IMR-90 (cell line): ENCODE measurements around the gene DLG5. TPM values are rescaled to one million over a fixed set of nuclear protein-coding genes. Genes with fewer than 3 reads are reported as not detected.
A peak's percentile ranks its signal among the peaks of the same experiment; 100 is the strongest.

Experiments
- ATAC-seq: fragments of 200-7000 bp; cut with Tn5 transposase; 2 replicates; pipeline ENCODE4 v1.9.1; 2020; ENCODE audit warnings: low read depth, mild to moderate bottlenecking, moderate library complexity
- BruUV-seq: library from RNA; stranded (reverse); fragments of 400-500 nt; replicated peaks from 2 replicates; lab custom pipeline; 2021; lab: Mats Ljungman, UMichigan
- CTCF ChIA-PET: fragments of 300-600 bp; formaldehyde crosslinking; extraction: SDS; loops from one replicate; lab custom pipeline; 2021; ENCODE audit warnings: antibody characterized with exemption; lab: Yijun Ruan, JAX
- POLR2A ChIA-PET: fragments of 300-600 bp; sonication (Branson Sonifier 250); formaldehyde crosslinking; loops from one replicate; lab custom pipeline; 2022; ENCODE audit warnings: antibody characterized with exemption; ENCODE audit not compliant: unreplicated experiment; lab: Charles Lee
- DNase-seq: peaks from one replicate; pipeline ENCODE4 v3.0.0; 2013
- H2AFZ ChIP-seq: replicated peaks from 2 replicates; pipeline ENCODE3; 2013; ENCODE audit warnings: low read length, mild to moderate bottlenecking; ENCODE audit not compliant: poor library complexity
- H2AK5ac ChIP-seq: 2 replicates; pipeline ENCODE4 v1.6.1; 2013; ENCODE audit warnings: low read depth, low read length, inconsistent platforms
- H2AK9ac ChIP-seq: replicated peaks from 2 replicates; pipeline ENCODE3; 2013; ENCODE audit warnings: mild to moderate bottlenecking, low read depth, low read length, moderate library complexity; ENCODE audit not compliant: poor library complexity
- H2BK120ac ChIP-seq: 2 replicates; pipeline ENCODE4 v1.6.1; 2013; ENCODE audit warnings: low read depth, low read length, inconsistent platforms
- H2BK15ac ChIP-seq: 3 replicates; pipeline ENCODE4 v1.6.1; 2013; ENCODE audit warnings: low read depth, low read length, inconsistent platforms
- H2BK20ac ChIP-seq: 2 replicates; pipeline ENCODE4 v1.6.1; 2013; ENCODE audit warnings: low read depth, mild to moderate bottlenecking, inconsistent platforms, low read length, moderate library complexity
- H2BK5ac ChIP-seq: 2 replicates; pipeline ENCODE4 v1.6.1; 2013; ENCODE audit warnings: mild to moderate bottlenecking, low read depth, low read length, inconsistent platforms; ENCODE audit not compliant: poor library complexity, severe bottlenecking
- H3K14ac ChIP-seq: replicated peaks from 2 replicates; pipeline ENCODE4 v1.6.1; 2013; ENCODE audit warnings: low read depth, low read length, inconsistent platforms
- H3K18ac ChIP-seq: 2 replicates; pipeline ENCODE4 v1.6.1; 2013; ENCODE audit warnings: low read depth, low read length, control low read depth
- H3K23ac ChIP-seq: 2 replicates; pipeline ENCODE4 v1.6.1; 2013; ENCODE audit warnings: low read depth, low read length, inconsistent platforms
- H3K27ac ChIP-seq: 2 replicates; pipeline ENCODE4 v1.5.1; 2013; ENCODE audit warnings: mild to moderate bottlenecking, control low read depth, low read length; ENCODE audit not compliant: insufficient read depth
- H3K27me3 ChIP-seq: 2 replicates; pipeline ENCODE4 v1.6.1; 2013; ENCODE audit warnings: low read length; ENCODE audit not compliant: control insufficient read depth, insufficient read depth
- H3K36me3 ChIP-seq: 2 replicates; pipeline ENCODE4 v1.6.1; 2013; ENCODE audit warnings: low read length, mixed read lengths; ENCODE audit not compliant: control insufficient read depth, insufficient read depth
- H3K4ac ChIP-seq: 2 replicates; pipeline ENCODE4 v1.6.1; 2013; ENCODE audit warnings: low read depth, low read length, inconsistent platforms
- H3K4me1 ChIP-seq: 2 replicates; pipeline ENCODE4 v1.6.1; 2013; ENCODE audit warnings: low read length, mixed read lengths; ENCODE audit not compliant: control insufficient read depth, insufficient read depth
- H3K4me2 ChIP-seq: 2 replicates; pipeline ENCODE4 v1.6.1; 2013; ENCODE audit warnings: low read depth, mild to moderate bottlenecking, control low read depth, low read length, moderate library complexity
- H3K4me3 ChIP-seq: 2 replicates; pipeline ENCODE4 v1.5.1; 2013; ENCODE audit warnings: low read depth, mild to moderate bottlenecking, control low read depth, low read length, moderate library complexity; ENCODE audit not compliant: insufficient read depth
- H3K56ac ChIP-seq: 2 replicates; pipeline ENCODE4 v1.6.1; 2013; ENCODE audit warnings: low read length, inconsistent platforms; ENCODE audit not compliant: insufficient read depth; ENCODE audit errors: extremely low read depth
- H3K79me1 ChIP-seq, 2 experiments: 2 replicates each; pipeline ENCODE4 v1.6.1; 2013; ENCODE audit warnings: low read length in 2 of 2, inconsistent platforms in 1 of 2, low read depth in 1 of 2
- H3K9ac ChIP-seq: 2 replicates; pipeline ENCODE4 v1.6.1; 2013; ENCODE audit warnings: low read depth, low read length, control low read depth
- H3K9me1 ChIP-seq: 2 replicates; pipeline ENCODE4 v1.6.1; 2013; ENCODE audit warnings: low read length, inconsistent platforms; ENCODE audit not compliant: insufficient read depth
- H3K9me3 ChIP-seq: 2 replicates; pipeline ENCODE4 v1.6.1; 2013; ENCODE audit warnings: low read length; ENCODE audit not compliant: control insufficient read depth, insufficient read depth
- H4K20me1 ChIP-seq: 2 replicates; pipeline ENCODE4 v1.6.1; 2013; ENCODE audit warnings: low read length, inconsistent platforms; ENCODE audit not compliant: insufficient read depth
- H4K5ac ChIP-seq: 2 replicates; pipeline ENCODE4 v1.6.1; 2013; ENCODE audit warnings: mild to moderate bottlenecking, low read depth, low read length, control low read depth
- H4K8ac ChIP-seq, 2 experiments: 2 replicates each; pipeline ENCODE4 v1.6.1; 2013; ENCODE audit warnings: low read depth in 2 of 2, low read length in 2 of 2, control low read depth in 1 of 2, inconsistent platforms in 1 of 2
- H4K91ac ChIP-seq: 2 replicates; pipeline ENCODE4 v1.6.1; 2013; ENCODE audit warnings: low read depth, low read length, inconsistent platforms; ENCODE audit not compliant: insufficient read depth
- CTCF ChIP-seq: conservative IDR thresholded peaks from 2 replicates; pipeline ENCODE4 v1.5.1; 2012; ENCODE audit warnings: mild to moderate bottlenecking, low read depth, low read length, improper control_type of control experiment
- RAD21 ChIP-seq: IDR thresholded peaks from 2 replicates; pipeline ENCODE4 v1.6.1; 2012; ENCODE audit warnings: low read length, improper control_type of control experiment
- SMC3 ChIP-seq: fragments of 150-350 bp; IDR thresholded peaks from 2 replicates; pipeline ENCODE4 v1.6.1; 2016; ENCODE audit warnings: low read depth, mild to moderate bottlenecking, antibody characterized with exemption, low read length, moderate library complexity
- WGBS, 2 experiments: methylation state at CpG; one replicate each; pipeline versions ENCODE4 v1.1.5 to v1.1.7; 2013; ENCODE audit warnings: missing lambda C conversion rate in 2 of 2; ENCODE audit not compliant: insufficient read length in 1 of 2; ENCODE audit errors: extremely low coverage in 2 of 2; 5-methylcytosine and 5-hydroxymethylcytosine counted together
- dilution Hi-C: fragments of 300-500 bp; cut with HindIII; formaldehyde crosslinking; loops from one replicate; pipeline ENCODE4 v1.14.3; 2018; ENCODE audit warnings: low sequenced_read_pairs; ENCODE audit not compliant: unreplicated experiment
- in situ Hi-C: fragments of 300-500 bp; cut with MboI; formaldehyde crosslinking; loops from 3 replicates; pipeline ENCODE4 v1.14.3; 2019; ENCODE audit warnings: low sequenced_read_pairs, inconsistent platforms, mixed read lengths
- intact Hi-C: fragments of 100-400 bp; cut with micrococcal nuclease; formaldehyde crosslinking; loops from 2 replicates; pipeline ENCODE4 v1.10.0; 2022
- polyA plus RNA-seq, 3 experiments: library from polyadenylated mRNA; depleted of rRNA; stranded (reverse); fragments of >200 nt; gene quantifications; 2 replicates each; pipeline ENCODE4 v1.2.3, GENCODE V29; 2012; ENCODE audit warnings: low replicate concordance in 1 of 3
- total RNA-seq: library from RNA; depleted of rRNA; stranded (reverse); fragments of >200 nt; gene quantifications from 2 replicates; pipeline ENCODE4 v1.2.3, GENCODE V29; 2012
- TF ChIP-seq, protein P1 (sequence below): fragments of 150-350 bp; IDR thresholded peaks from 2 replicates; pipeline ENCODE4 v1.6.1; 2017; ENCODE audit warnings: mild to moderate bottlenecking, antibody characterized with exemption, low read length, low read depth

DLG5 gene
- total and polyA plus RNA-seq, 2 of the 4 experiments (the other 2 are of a cell fraction) = 12.7 to 28.7 TPM

- in situ Hi-C loops = loop anchor here (5.0 kb wide), 1 partner anchor 130 kb away; no protein-coding TSS in a partner anchor
- dilution Hi-C loops = no loop called here
Observed at GRCh38 chr10:77846718-77847311, 79.7 kb downstream of the DLG5 start.

More at GRCh38 chr10:77846718-77847311, 79.7 kb downstream of the DLG5 start:
- 0 out of 2 replicates have a peak overlapping the region, but pooled peaks have one; percentile 53 for H4K91ac ChIP-seq
- no peaks in the 10 kb centered on the region for H3K9me3 ChIP-seq
- no peak overlapping the region for H4K5ac ChIP-seq
- H3K4me1 ChIP-seq = peaks cover 20% of the 10 kb centered on the region
- H2BK15ac ChIP-seq = no peak overlapping the region
- no peak overlapping the region for H2BK5ac ChIP-seq
- no peak overlapping the region for H2BK120ac ChIP-seq
- H3K4me3 ChIP-seq = no peak overlapping the region
- peak overlapping the region; percentile 12 to 41; a peak in 2 of 4 replicates for H4K8ac ChIP-seq
- H3K27me3 ChIP-seq = no peaks in the 10 kb centered on the region
- CTCF ChIA-PET = interaction anchor here (0.6 to 1.5 kb wide), 8 partner anchors 12 to 233 kb away, joined by 3 to 10 read pairs (median 4); no protein-coding TSS in a partner anchor
- H3K18ac ChIP-seq = no peak overlapping the region
- peaks cover 10% of the 10 kb centered on the region; the same call in 1 of the 2 replicates for H3K9me1 ChIP-seq
- peaks cover 7% of the 10 kb centered on the region; the same call in 1 of the 2 replicates for H4K20me1 ChIP-seq
- no peak overlapping the region; the same call in 1 of the 2 replicates for H3K27ac ChIP-seq
- no peak overlapping the region for H3K9ac ChIP-seq
- BruUV-seq = no TSS peak
- peak overlapping the region; percentile 81 for H2AFZ ChIP-seq
- peaks cover 29% of the 10 kb centered on the region for H3K36me3 ChIP-seq
- peaks cover 25 to 81% of the 10 kb centered on the region in 2 experiments for H3K79me1 ChIP-seq
- H3K4me2 ChIP-seq = no peak overlapping the region
- peak overlapping the region; percentile 39; the same call in 1 of the 2 replicates for H3K14ac ChIP-seq
- H3K4ac ChIP-seq = peak overlapping the region; percentile 60
- POLR2A ChIA-PET = interaction anchor here (0.5 kb wide), 1 partner anchor 65 kb away, joined by 4 read pairs; no protein-coding TSS in a partner anchor
- ATAC-seq = peak; percentile 88
- H3K56ac ChIP-seq = no peak overlapping the region
- WGBS, 2 experiments = 46% methylated on average over 12 of the region's 21 CpGs; no CpG with 5 or more reads in 1 of the 2 experiments
- no peak overlapping the region for H3K23ac ChIP-seq
- DNase-seq = peak; percentile 66
- peak; percentile 90 for TF ChIP-seq RAD21
- TF ChIP-seq SMC3 = peak; percentile 88
- TF ChIP-seq CTCF = peak; percentile 89
- TF ChIP-seq, protein P1, sequence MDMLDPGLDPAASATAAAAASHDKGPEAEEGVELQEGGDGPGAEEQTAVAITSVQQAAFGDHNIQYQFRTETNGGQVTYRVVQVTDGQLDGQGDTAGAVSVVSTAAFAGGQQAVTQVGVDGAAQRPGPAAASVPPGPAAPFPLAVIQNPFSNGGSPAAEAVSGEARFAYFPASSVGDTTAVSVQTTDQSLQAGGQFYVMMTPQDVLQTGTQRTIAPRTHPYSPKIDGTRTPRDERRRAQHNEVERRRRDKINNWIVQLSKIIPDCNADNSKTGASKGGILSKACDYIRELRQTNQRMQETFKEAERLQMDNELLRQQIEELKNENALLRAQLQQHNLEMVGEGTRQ = no peak
- H2AK9ac ChIP-seq = no peak overlapping the region
- H2BK20ac ChIP-seq = no peak overlapping the region
- intact Hi-C loops = loop anchor here (1.0 to 5.0 kb wide), 4 partner anchors 40 to 182 kb away; partner anchors contain the start of genes DLG5 and POLR3A
- H2AK5ac ChIP-seq = peak overlapping the region; percentile 45; the same call in 1 of the 2 replicates
